ENCODE results near the gene SLC7A14. TPM values are rescaled to one million over a fixed set of nuclear protein-coding genes. Genes with fewer than 3 reads are reported as not detected.

Gene SLC7A14
- total and polyA plus RNA-seq, 2 of the 13 experiments (the other 11 are each of a cell fraction or from before 2014, with no cell fraction given), result not detected

GRCh38 chr3:170508291-170508690 is 77.6 kb downstream of the SLC7A14 start:
- intact Hi-C loops (cut with micrococcal nuclease; ENCODE audit: unreplicated experiment), result no loop called here
- no peaks in the 10 kb centered on the region for H3K9me3 ChIP-seq (ENCODE audit: low read length)
- no peak overlapping the region for H3K27ac ChIP-seq (ENCODE audit: extremely low read length, insufficient read depth, low read length)
- no peak overlapping the region for H3K4me3 ChIP-seq (replicated peaks in 1 of 3; ENCODE audit: insufficient read depth in 1 of 3, low read depth in 2 of 3, low read length in 3 of 3)
- H3K79me2 ChIP-seq (ENCODE audit: insufficient read depth, low read length), result no peaks in the 10 kb centered on the region
- POLR2A ChIA-PET, result no interaction called here
- in situ Hi-C loops (cut with HindIII; ENCODE audit: extremely low pct_ligation_motif_present, low pct_unique_long_range_greater_than_20kb), result no loop called here
- no peaks in the 10 kb centered on the region for H3K27me3 ChIP-seq (ENCODE audit: control insufficient read depth in 1 of 2, insufficient read depth in 2 of 2, low read length in 2 of 2)
- no peak overlapping the region for H3K9ac ChIP-seq (ENCODE audit: insufficient read depth, low read depth, low read length)
- no peak overlapping the region for H3K4me2 ChIP-seq (ENCODE audit: low read depth, low read length)
- CTCF ChIA-PET (ENCODE audit: low intra/inter-chr PET ratio, low total read pairs), result no interaction called here
- ATAC-seq, result no peak
- no peaks in the 10 kb centered on the region for H4K20me1 ChIP-seq (ENCODE audit: insufficient read depth, low read length)
- no peaks in the 10 kb centered on the region for H3K36me3 ChIP-seq (replicated peaks in 1 of 2; ENCODE audit: control insufficient read depth in 1 of 2, insufficient read depth in 2 of 2, low read length in 2 of 2)
- 89% methylated on average over 5 of the region's 5 CpGs for WGBS (ENCODE audit: low lambda C conversion rate)
- no peak overlapping the region for H2AFZ ChIP-seq (ENCODE audit: low read length)
- H3K4me1 ChIP-seq (ENCODE audit: insufficient read depth, low read length), result peaks cover 14% of the 10 kb centered on the region
- DNase-seq (ENCODE audit: low spot score), result no peak
- BruUV-seq (replicated peaks), result no TSS peak
- no peak for TF ChIP-seq EHMT2 (IDR thresholded peaks at IDR 0.05; ENCODE audit: borderline replicate concordance, low read depth, low read length)
- no peak for TF ChIP-seq ATM (IDR thresholded peaks at IDR 0.05; ENCODE audit: borderline replicate concordance)
- TF ChIP-seq E2F5 (CRISPR knock-in tag; conservative IDR thresholded peaks at IDR 0.05), result no peak
- no peak for TF ChIP-seq CHD2 (IDR thresholded peaks at IDR 0.05; ENCODE audit: low read depth, low read length)
- no peak for TF ChIP-seq ZNF468 (CRISPR knock-in tag; IDR thresholded peaks at IDR 0.05)
- TF ChIP-seq ZNF772 (CRISPR knock-in tag; IDR thresholded peaks at IDR 0.05), result no peak
- TF ChIP-seq ZNF724P (CRISPR knock-in tag; IDR thresholded peaks at IDR 0.05; ENCODE audit: borderline replicate concordance), result no peak
- no peak for TF ChIP-seq SUZ12 (IDR thresholded peaks at IDR 0.05; ENCODE audit: low read depth, low read length)
- no peak for TF ChIP-seq ZNF543 (CRISPR knock-in tag; IDR thresholded peaks at IDR 0.05)
- TF ChIP-seq PRDM15 (CRISPR knock-in tag; IDR thresholded peaks at IDR 0.05), result no peak
- TF ChIP-seq THRA (CRISPR knock-in tag; IDR thresholded peaks at IDR 0.05; ENCODE audit: borderline replicate concordance), result no peak
- TF ChIP-seq EEA1 (CRISPR knock-in tag; IDR thresholded peaks at IDR 0.05; ENCODE audit: borderline replicate concordance), result no peak
- TF ChIP-seq MAF1 (CRISPR knock-in tag; IDR thresholded peaks at IDR 0.05; ENCODE audit: borderline replicate concordance), result no peak
- no peak for TF ChIP-seq AFF4 (CRISPR knock-in tag; IDR thresholded peaks at IDR 0.05)
- FAIRE-seq, result no peak
